Measurements from ENCODE around the gene DDX17. TPM values are rescaled to one million over a fixed set of nuclear protein-coding genes. Genes with fewer than 3 reads are reported as not detected.

DDX17 gene
- polyA plus RNA-seq (237 to 276 TPM (median 270 TPM) in 3 replicates), polyA minus RNA-seq (199 to 364 TPM (median 299 TPM) in 3 replicates)
- polyA plus RNA-seq (2011; ENCODE audit: low read depth) = 99.8 TPM
- 75.3 and 121 TPM in 2 replicates for polyA plus RNA-seq (2011; cell fraction: cytosol; rRNA removed)
- 549 and 628 TPM in 2 replicates for polyA plus RNA-seq (2011; cell fraction: nucleus; rRNA removed)
- polyA plus RNA-seq (2012; ENCODE audit: low replicate concordance) = 104 and 107 TPM in 2 replicates
- polyA minus RNA-seq (2011; cell fraction: cytosol; rRNA and poly(A)+ RNA removed) = 129 TPM
- 294 and 329 TPM in 2 replicates for polyA minus RNA-seq (2011; cell fraction: nucleus; rRNA and poly(A)+ RNA removed)

DNA sequence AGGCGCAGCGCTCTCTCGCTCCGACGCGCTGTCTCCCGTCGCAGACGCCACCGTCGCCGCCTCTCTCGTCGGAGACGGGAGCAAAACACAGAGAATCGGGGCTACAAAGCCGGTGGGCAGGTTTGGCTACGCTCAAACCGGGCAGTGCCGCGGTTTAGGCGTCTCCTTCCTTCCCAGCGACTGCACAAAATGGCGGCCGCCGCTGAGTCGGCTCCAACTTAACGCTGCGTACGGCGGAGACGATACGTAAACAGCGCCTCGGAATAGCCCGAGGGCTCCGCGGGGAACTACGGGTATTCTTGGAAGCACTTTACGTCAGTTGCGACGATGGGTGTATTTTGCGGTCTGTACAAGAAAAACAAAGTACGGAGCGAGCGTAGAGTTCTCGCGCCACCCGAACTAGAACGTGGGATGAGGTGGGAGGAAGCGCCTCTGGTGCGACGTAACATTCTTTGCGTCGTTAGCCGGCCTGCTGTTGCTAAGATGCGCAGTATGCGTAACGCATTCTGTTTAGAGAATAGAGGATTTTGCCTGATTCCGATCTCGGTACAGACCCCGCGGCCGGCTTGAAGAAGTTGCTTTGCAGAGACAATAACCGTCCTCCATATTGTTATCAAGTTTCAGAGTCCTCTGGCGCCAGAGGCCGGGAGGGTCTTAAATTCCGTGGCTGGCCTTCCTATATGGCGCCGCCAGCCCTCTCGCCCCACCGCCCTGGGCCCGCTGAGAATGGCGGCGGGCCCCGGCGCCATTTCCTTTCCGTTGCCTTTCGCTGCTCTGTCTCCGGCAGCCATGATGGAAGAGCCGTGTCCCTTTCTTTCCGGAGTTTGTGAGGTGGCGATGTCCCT, at the start of gene DDX17:
TSS of gene DDX17 (minus strand) at position 194 of the 845 bp plus-strand sequence.
- H4K20me1 ChIP-seq (ENCODE audit: control insufficient read depth, extremely low read depth, insufficient read depth, low read length) = peaks cover 30% of the 10 kb centered on the region
- H3K4me3 ChIP-seq (ENCODE audit: control insufficient read depth in 2 of 3, extremely low read depth in 1 of 3, insufficient read depth in 2 of 3, low read depth in 1 of 3, low read length in 3 of 3) = peak within 1 kb of the TSS; percentile 87 to 92 (median 92)
- peak within 1 kb of the TSS; percentile 95 for H2AFZ ChIP-seq (ENCODE audit: control insufficient read depth, low read length)
- peaks cover 48% of the 10 kb centered on the region for H3K79me2 ChIP-seq (ENCODE audit: control insufficient read depth, insufficient read depth, low read length)
- H3K4me1 ChIP-seq (ENCODE audit: control insufficient read depth, extremely low read depth, insufficient read depth, low read length) = peaks cover 21% of the 10 kb centered on the region
- peak within 1 kb of the TSS; percentile 98 for H3K4me2 ChIP-seq (ENCODE audit: control insufficient read depth, extremely low read depth, insufficient read depth, low read depth, low read length)
- no peaks in the 10 kb centered on the region for H3K27me3 ChIP-seq (ENCODE audit: control insufficient read depth, extremely low read depth, insufficient read depth, low read length)
- FAIRE-seq = peak; percentile 46
- H3K9me1 ChIP-seq (ENCODE audit: control insufficient read depth, extremely low read depth, insufficient read depth, low read length) = peaks cover 3% of the 10 kb centered on the region
- peak; percentile 98 for DNase-seq (ENCODE audit: low read depth, low spot score)
- peak within 1 kb of the TSS; percentile 99 for H3K9ac ChIP-seq (ENCODE audit: control insufficient read depth, extremely low read depth, insufficient read depth, low read length)
- no peaks in the 10 kb centered on the region for H3K9me3 ChIP-seq (ENCODE audit: control insufficient read depth, low read depth, low read length)
- H3K27ac ChIP-seq (ENCODE audit: control insufficient read depth, insufficient read depth, low read length) = peak within 1 kb of the TSS; percentile 98
- peaks cover 4 to 13% of the 10 kb centered on the region in 2 experiments for H3K36me3 ChIP-seq (ENCODE audit: control insufficient read depth in 2 of 2, extremely low read depth in 1 of 2, insufficient read depth in 2 of 2, low read length in 2 of 2)
- dilution Hi-C loops (cut with MboI; ENCODE audit: extremely low pct_ligation_motif_present, low sequenced_read_pairs) = no loop called here
- TF ChIP-seq EZH2 (IDR thresholded peaks at IDR 0.05; ENCODE audit: low read length) = no peak
- TF ChIP-seq, protein P1, sequence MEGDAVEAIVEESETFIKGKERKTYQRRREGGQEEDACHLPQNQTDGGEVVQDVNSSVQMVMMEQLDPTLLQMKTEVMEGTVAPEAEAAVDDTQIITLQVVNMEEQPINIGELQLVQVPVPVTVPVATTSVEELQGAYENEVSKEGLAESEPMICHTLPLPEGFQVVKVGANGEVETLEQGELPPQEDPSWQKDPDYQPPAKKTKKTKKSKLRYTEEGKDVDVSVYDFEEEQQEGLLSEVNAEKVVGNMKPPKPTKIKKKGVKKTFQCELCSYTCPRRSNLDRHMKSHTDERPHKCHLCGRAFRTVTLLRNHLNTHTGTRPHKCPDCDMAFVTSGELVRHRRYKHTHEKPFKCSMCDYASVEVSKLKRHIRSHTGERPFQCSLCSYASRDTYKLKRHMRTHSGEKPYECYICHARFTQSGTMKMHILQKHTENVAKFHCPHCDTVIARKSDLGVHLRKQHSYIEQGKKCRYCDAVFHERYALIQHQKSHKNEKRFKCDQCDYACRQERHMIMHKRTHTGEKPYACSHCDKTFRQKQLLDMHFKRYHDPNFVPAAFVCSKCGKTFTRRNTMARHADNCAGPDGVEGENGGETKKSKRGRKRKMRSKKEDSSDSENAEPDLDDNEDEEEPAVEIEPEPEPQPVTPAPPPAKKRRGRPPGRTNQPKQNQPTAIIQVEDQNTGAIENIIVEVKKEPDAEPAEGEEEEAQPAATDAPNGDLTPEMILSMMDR (optimal IDR thresholded peaks at IDR 0.05 in 1 of 3, IDR thresholded peaks at IDR 0.05 in 1 of 3, conservative IDR thresholded peaks at IDR 0.05 in 1 of 3; ENCODE audit: extremely low read depth in 1 of 3, insufficient read depth in 2 of 3, low read length in 3 of 3) = no peak

DNA sequence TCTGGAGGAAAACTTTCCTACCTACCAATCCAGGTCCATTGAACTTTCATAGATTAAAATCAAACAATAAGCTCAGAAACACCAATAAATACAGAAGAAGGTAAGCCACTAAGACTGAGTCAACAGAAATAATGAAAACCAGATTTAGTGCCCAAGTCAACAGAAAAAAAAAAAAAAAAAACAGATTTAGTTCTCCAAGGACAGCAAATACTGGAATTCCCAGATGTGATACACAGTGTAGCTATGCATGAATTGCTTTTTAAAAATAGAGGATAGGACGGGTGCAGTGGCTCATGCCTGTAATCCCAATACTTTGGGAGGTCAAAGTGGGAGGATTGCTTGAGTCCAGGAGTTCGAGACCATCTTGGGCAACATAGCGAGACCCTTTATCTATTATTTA, 48.2 kb upstream of the DDX17 start:
- Histone ChIP-seq H3K27me3 (ENCODE audit: control insufficient read depth, extremely low read depth, insufficient read depth, low read length) (no peaks in the 10 kb centered on the region), H3K4me1 (ENCODE audit: control insufficient read depth, extremely low read depth, insufficient read depth, low read length) (no peaks in the 10 kb centered on the region), H3K9ac (ENCODE audit: control insufficient read depth, extremely low read depth, insufficient read depth, low read length) (no peak overlapping the region), H3K4me3 (ENCODE audit: control insufficient read depth in 2 of 3, extremely low read depth in 1 of 3, insufficient read depth in 2 of 3, low read depth in 1 of 3, low read length in 3 of 3) (no peak overlapping the region), H2AFZ (ENCODE audit: control insufficient read depth, low read length) (no peak overlapping the region), H3K79me2 (ENCODE audit: control insufficient read depth, insufficient read depth, low read length) (no peaks in the 10 kb centered on the region), H3K36me3 (ENCODE audit: control insufficient read depth in 2 of 2, extremely low read depth in 1 of 2, insufficient read depth in 2 of 2, low read length in 2 of 2) (no peaks in the 10 kb centered on the region), H3K27ac (ENCODE audit: control insufficient read depth, insufficient read depth, low read length) (no peak overlapping the region), H3K9me3 (ENCODE audit: control insufficient read depth, low read depth, low read length) (no peaks in the 10 kb centered on the region), H3K9me1 (ENCODE audit: control insufficient read depth, extremely low read depth, insufficient read depth, low read length) (no peaks in the 10 kb centered on the region), H3K4me2 (ENCODE audit: control insufficient read depth, extremely low read depth, insufficient read depth, low read depth, low read length) (no peak overlapping the region), H4K20me1 (ENCODE audit: control insufficient read depth, extremely low read depth, insufficient read depth, low read length) (no peaks in the 10 kb centered on the region)
- DNase-seq (ENCODE audit: low read depth, low spot score) (no peak), FAIRE-seq (no peak)
- TF ChIP-seq, protein P1 (optimal IDR thresholded peaks at IDR 0.05 in 1 of 3, IDR thresholded peaks at IDR 0.05 in 1 of 3, conservative IDR thresholded peaks at IDR 0.05 in 1 of 3; ENCODE audit: extremely low read depth in 1 of 3, insufficient read depth in 2 of 3, low read length in 3 of 3) = no peak
- TF ChIP-seq EZH2 (IDR thresholded peaks at IDR 0.05; ENCODE audit: low read length) = no peak
- dilution Hi-C loops (cut with MboI; ENCODE audit: extremely low pct_ligation_motif_present, low sequenced_read_pairs) = no loop called here

Data from keratinocyte (primary cell).